C4-2B (cell line): ENCODE data around the gene MXD3.
"Not testable (repeated sequence)": the region's sequence is repeated elsewhere in the genome, so short reads cannot be mapped to it uniquely, and the experiment has no call there.

Source experiments
- H3K27ac ChIP-seq: fragments of 450-650 bp; 2 replicates; pipeline ENCODE4 v1.5.1; 2017
- CTCF ChIP-seq: fragments of 450-650 bp; conservative IDR thresholded peaks from 2 replicates; pipeline ENCODE4 v1.5.1; 2017; ENCODE audit warnings: mild to moderate bottlenecking
- ZFX ChIP-seq: fragments of 450-650 bp; IDR thresholded peaks from 2 replicates; pipeline ENCODE4 v1.6.1; 2017

The MXD3 gene

GRCh38 chr5:177309351-177310191 lies 2.1 kb downstream of the MXD3 start:
- TF ChIP-seq ZFX: no peak; the same call in 1 of the 2 replicates
- TF ChIP-seq CTCF: peak; percentile 100
- peak overlapping the region; percentile 87 for H3K27ac ChIP-seq

- TF ChIP-seq CTCF (no peak), ZFX (no peak)
- H3K27ac ChIP-seq: peak overlapping the region; percentile 87; the same call in 1 of the 2 replicates
These were observed 3.0 kb downstream of the MXD3 start for GRCh38 chr5:177308740-177309139.

GRCh38 chr5:177307544-177308363 lies 3.9 kb downstream of the MXD3 start:
- no peak overlapping the region for H3K27ac ChIP-seq
- TF ChIP-seq CTCF: no peak
- no peak for TF ChIP-seq ZFX

GRCh38 chr5:177306674-177307543 lies 4.8 kb downstream of the MXD3 start:
- TF ChIP-seq ZFX (no peak), CTCF (no peak)
- no peak overlapping the region for H3K27ac ChIP-seq

- not testable (repeated sequence) for H3K27ac ChIP-seq
These were observed 5.5 kb downstream of the MXD3 start for GRCh38 chr5:177306103-177306640.

GRCh38 chr5:177304392-177305119 lies 7.1 kb downstream of the MXD3 start:
- peak overlapping the region; percentile 92 for H3K27ac ChIP-seq
- no peak for TF ChIP-seq CTCF
- no peak for TF ChIP-seq ZFX

- TF ChIP-seq ZFX (peak; percentile 80), CTCF (no peak)
- peak overlapping the region; percentile 92 for H3K27ac ChIP-seq
These were observed 7.7 kb downstream of the MXD3 start for GRCh38 chr5:177303925-177304391.
